HG03432 (cell line): Measurements from ENCODE around the gene PLB1.

ENCODE experiments used
- ATAC-seq: cut with Tn5 transposase; IDR thresholded peaks from one replicate; pipeline ENCODE4 v1.9.1; 2021; ENCODE audit warnings: mild to moderate bottlenecking, moderate library complexity; ENCODE audit not compliant: unreplicated experiment

PLB1 gene, protein sequence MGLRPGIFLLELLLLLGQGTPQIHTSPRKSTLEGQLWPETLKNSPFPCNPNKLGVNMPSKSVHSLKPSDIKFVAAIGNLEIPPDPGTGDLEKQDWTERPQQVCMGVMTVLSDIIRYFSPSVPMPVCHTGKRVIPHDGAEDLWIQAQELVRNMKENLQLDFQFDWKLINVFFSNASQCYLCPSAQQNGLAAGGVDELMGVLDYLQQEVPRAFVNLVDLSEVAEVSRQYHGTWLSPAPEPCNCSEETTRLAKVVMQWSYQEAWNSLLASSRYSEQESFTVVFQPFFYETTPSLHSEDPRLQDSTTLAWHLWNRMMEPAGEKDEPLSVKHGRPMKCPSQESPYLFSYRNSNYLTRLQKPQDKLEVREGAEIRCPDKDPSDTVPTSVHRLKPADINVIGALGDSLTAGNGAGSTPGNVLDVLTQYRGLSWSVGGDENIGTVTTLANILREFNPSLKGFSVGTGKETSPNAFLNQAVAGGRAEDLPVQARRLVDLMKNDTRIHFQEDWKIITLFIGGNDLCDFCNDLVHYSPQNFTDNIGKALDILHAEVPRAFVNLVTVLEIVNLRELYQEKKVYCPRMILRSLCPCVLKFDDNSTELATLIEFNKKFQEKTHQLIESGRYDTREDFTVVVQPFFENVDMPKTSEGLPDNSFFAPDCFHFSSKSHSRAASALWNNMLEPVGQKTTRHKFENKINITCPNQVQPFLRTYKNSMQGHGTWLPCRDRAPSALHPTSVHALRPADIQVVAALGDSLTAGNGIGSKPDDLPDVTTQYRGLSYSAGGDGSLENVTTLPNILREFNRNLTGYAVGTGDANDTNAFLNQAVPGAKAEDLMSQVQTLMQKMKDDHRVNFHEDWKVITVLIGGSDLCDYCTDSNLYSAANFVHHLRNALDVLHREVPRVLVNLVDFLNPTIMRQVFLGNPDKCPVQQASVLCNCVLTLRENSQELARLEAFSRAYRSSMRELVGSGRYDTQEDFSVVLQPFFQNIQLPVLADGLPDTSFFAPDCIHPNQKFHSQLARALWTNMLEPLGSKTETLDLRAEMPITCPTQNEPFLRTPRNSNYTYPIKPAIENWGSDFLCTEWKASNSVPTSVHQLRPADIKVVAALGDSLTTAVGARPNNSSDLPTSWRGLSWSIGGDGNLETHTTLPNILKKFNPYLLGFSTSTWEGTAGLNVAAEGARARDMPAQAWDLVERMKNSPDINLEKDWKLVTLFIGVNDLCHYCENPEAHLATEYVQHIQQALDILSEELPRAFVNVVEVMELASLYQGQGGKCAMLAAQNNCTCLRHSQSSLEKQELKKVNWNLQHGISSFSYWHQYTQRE (N-terminal part only)

DNA sequence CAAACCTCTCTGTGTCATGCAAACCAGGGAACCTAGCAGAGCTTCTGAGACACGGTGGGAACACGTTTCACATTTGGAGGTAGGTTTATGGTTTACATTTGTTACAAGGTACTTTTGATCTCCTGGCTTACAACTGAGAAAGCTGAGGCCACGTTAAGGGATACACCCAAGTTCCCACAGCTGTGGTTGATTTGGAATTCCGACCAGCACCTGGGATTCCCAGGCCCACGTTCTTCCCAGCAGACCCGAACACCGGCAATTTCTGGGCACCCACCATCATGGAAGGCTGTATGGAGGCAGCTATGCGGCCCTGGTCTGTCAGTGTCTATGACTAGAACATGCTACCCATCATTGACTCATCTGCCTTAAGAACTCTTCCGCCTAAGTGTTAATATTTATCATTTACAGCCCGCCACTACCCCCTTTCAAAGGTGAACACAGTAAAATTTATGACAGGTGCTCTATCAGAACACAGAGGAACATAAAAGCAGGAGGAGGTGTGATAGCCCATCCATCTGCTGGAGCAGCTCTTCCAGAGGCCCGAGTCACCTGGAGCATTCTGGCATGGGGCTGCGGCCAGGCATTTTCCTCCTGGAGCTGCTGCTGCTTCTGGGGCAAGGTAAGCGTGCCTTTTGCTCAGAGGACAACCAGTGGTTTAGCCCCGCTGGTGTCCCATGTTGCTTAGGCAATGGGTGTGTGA is at the start of gene PLB1:
TSS of gene PLB1 (plus strand) at position 510 of the 700 bp plus-strand sequence. CDS start at position 565, 55 bp downstream.
- no peak for ATAC-seq

DNA sequence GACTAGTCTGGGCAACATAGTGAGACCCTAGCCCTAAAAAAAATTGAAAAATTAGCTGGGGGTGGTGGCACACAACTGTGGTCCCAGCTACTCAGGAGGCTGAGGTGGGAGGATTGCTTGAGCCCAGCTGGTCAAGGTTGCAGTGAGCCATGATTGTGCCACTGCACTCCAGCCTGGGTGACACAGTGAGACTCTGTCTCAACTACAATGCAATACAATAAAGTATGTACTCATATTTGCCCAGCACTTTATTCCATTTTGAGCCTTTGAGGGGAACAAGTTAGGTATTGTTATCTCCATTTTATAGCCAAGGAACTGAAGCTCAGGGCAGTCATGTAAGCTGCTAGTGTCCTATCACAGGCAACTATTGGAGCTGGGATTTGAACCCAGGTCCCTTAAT is 49.3 kb upstream of the PLB1 start:
- no peak for ATAC-seq

DNA sequence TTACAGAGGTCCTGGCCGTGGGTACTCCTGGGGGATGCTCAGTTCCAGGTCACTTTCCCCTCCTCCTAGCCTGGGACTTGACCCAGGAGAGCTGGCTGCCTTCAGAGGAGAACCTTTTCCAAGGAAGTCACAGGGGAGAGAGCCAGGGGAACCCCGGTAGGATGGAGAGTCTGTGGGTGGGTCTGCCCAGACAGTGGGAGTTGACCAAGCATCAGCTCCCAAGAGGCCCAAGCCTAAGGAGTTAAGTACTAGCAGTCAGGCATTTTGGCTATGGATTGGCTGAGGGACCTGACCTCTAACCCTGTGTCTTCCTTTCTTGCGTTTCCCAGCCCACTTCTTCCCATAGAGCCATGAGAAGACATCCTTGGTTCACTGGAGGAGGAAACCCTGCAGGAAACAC is 48.8 kb upstream of the PLB1 start:
- no peak for ATAC-seq

DNA sequence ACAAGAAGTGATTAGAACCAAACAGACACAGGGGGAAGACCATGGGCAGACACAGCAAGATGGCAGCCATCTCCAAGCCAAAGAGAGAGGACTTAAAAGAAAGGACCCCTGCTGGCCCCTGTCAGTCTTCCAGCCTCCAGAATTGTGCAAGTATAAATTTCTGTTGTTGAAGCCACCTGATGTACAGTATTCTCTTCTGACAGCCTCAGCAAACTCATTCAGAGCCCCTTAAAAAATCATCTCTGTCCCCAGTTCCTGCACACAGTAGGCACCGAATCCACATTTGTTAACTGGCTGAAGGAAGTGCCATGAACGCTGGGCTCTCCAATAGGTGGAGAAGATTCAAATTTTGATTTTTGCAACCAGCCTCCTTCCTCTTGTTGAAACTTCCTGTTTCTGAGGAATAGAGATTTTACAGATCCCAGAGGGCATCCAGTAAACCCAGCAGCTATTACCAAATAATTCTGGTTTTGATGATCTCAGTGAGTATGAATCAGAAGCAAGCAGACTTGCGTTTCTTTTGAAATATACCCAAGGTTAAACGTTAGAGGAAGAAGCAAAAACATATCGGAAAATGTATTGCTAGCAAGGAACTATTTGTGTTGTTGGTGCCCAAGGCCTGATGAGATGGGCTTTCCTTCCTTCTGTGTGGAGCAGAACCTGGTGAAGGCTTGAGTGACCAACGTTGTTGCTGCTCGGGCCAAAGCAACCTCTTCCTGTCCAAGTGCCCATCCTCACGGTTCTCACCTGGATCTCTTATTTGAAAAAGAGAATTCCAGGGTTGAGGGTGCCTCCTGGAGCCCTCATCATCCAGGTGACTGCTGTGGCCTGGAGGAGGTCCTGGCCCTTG is 47.7 kb upstream of the PLB1 start:
- no peak for ATAC-seq

DNA sequence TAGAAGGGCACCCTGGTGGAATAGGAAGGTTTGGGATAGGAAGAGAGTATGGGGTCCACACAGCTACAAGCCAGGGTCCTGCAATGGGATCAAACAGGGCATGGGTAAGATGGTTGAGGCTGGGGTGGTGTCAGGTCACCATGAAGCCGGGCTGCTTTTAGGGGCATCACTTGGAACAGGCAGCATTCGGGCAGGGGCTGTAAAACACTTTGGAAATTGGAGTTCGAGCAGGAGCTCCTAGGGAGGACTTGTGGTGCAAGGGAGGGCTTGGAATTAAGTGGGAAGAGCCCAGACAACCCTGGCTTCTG is 47.1 kb upstream of the PLB1 start:
- ATAC-seq, result no peak

DNA sequence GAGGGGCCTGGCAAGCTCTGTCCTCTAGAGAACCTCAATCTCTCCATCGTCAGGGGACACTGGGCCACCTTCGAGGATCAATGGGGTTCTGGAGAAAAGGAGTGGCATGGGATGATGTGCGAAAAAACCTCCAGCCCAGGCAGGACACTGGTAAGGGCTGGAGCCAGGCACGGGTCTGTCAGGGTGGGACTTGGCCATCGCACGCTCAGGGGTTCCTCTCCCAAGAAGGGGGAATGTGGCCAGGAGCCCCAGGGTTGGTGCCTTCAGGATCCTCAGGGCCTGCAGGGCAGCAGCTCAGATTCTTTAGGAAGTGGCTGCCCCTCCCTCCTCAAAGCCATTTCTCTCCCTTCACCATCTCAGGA is 46.8 kb upstream of the PLB1 start:
- no peak for ATAC-seq

DNA sequence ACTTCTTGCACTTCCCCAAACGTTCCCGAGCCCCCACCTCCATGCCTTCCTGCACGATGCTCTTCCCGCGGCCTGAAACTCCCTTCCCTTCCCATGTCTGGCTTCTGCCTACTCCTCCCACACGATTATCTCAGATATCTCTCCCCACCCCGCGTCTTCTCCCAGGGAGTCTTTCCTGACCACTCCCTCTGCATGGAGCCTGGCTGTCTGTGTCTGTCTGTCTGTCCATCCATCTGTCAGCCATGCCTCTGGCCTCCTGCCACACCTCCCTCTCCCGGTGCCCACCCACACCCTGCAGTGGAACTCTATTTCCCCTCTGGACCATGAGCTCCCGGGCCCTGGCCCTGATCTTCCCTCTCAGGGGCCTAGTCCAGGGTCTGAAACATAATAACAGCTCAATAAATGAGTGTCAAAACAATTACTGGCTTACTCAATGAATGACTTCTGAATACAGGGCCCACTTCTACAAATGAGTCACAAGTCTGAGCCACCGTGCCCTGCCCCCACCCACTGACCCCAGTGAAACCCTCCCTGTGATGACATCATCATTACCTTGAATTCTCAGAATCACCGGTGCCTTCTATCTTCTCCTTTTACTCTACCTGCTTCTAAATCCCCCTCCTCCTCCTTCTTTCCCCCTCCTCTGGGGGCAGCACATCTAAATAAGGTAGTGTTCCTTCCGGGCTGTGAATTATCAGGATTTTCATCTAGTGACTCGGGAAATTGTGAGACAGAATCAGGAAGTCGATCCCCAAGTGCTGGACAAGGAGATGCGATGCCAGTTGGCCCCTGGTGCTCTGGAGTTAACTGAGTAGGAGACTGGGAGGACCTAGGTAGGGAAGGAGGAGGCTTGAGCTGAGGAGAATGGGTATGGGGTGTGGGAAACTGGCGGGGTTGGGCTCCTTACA is 46.1 kb upstream of the PLB1 start:
- no peak for ATAC-seq

DNA sequence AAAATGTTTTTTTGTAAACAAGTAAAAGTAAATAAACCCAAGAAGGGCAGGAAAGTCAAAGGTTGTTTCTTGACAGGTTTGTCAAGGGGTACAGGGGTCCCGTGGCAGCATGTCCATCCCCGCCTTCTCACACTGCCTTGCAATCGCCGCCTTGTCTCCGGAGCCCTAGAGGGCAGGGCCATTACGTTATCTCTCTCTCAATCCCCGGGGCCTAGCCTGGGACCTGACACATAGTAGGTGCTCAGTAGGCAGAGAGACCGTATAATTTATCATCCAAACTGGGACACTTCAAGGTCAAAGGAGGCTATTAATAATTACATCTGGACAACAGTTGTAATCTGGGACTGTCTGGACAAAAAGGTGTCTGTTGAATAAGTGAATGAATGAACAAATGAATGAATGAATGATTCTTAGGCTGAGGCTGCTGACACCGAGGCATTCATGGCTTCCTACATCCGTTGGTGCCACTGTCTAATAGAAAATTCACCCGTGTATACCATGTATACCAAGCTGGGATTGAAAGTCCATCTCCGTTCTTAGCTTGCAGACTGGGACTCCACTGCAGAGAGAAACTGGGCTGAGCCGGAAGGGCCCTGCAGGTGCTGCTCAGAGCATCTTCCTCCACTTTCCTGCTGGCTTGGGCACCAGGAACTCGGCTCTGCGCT is 44.8 kb upstream of the PLB1 start:
- ATAC-seq, result no peak

DNA sequence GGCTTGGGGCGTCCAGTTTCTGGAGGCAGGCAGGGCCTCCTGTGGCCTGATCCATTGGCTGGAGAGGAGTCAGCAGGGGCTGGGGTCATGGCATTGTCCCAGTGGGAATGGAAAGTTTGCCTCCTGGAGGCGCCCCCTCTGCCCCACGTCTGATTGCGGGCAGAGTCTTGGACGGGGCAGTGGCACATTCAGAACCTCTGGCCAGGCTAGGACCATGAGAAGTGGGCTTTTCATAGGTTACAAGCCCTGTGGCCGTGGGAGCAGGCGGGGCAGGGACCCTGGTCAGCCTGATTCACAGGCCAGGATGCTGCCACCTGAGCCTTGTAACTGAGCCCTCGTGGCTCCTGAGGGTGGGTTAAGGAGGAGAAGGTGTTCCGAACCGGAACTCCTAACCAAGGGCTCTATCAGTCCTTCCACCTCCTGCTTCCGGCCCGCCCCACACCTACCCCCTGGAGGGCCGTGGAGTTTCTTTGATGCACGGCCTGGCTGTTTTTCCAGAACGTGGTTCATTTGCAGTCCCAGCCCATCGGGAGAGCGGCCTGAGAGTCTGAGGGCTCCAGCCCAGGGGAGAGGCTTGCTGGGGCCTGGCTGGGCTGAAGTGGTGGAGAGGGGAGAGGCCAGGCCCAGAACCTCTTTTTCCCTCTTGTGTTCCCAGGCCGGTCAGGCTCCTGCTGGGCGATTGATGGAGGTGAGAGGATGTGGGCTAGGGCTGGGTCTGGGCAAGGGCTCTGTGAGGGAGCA is 43.9 kb upstream of the PLB1 start:
- no peak for ATAC-seq

DNA sequence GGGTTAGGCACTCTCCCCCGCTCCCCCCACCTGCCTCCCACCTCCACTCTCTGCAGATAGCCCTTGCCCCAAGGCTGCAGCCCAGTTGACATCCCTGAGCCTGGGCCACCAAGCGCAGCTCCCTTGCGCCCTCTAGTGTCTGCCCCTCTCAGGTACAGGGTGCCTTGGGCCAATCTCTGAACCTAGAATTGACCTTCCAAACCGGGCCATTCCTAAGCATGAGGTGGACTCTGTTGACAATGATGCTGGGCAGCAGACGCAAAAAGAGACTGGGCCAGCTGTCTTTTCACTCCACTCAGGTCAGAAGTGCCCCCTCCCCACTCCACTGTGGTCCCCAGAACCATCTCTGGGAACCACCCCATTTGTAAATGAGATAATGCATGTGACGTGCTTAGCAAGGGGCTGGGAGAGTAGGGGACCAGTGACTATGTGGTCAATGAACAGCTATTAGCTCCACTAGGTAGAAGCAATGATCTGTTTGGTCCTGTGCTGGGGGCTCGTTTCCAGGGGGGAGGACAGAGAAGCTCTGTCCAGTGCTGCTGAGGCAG is 43.3 kb upstream of the PLB1 start:
- no peak for ATAC-seq

DNA sequence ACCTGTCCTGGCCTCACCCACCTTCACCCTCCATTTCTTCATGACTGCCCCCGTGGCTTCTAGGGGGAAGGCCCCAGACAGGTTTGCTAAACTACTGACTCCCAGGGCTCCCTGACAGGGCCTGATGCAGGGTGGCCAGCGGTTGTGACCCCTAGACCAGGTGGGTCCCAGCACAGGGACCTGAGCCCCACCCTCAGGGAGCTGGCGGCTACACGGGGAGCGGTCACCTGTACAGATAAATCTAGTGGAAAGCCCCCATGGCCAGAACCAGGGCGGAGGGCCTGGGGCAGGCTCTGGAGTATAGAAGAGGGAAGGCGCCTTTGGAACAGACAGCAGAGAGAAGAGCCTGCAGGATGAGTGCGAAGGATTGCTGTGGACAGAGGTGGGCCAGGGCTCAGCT is 42.5 kb upstream of the PLB1 start:
- ATAC-seq, result no peak

DNA sequence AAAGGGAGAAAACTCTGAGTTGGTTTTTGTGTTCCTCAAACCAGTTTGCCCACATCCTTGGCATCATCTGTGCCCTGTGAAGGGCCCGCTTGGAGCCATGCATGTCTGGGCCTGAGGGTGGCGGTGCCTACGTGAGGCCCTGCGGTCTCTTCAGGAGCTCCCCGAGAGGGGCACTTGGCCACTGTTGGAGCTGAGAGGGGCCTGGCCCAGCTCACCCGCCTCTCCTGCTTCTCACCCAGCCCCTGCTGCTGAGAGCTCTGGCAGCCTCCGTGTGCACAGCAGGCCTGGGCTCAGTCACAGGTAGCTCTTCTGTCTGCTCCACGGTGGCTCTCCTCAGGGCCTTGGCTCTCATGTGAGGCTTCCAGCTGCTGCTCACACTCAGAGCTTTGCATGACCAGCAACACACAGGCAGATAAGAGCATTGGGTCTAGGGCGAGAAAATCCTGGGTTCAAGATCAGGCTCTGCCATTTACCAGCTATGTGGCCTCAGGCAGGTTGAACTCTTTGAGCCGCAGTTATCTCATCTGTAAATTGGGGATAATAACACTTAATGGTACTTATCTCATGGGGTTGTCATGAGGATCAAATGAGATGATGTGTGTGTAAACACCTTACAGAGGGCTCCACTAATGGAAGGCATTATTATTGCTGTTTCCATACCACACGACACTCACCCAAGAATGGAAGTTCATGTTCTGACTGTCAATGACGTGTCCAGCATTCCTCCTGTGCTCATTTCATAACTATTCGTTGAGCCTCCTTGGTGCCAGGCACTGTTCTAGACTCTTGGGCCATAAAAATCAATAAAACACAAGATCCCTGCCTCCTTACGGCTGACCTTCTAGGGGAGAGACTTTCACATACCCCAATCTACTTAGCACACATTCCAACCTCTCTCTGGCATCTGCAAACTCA is 41.6 kb upstream of the PLB1 start:
- no peak for ATAC-seq

DNA sequence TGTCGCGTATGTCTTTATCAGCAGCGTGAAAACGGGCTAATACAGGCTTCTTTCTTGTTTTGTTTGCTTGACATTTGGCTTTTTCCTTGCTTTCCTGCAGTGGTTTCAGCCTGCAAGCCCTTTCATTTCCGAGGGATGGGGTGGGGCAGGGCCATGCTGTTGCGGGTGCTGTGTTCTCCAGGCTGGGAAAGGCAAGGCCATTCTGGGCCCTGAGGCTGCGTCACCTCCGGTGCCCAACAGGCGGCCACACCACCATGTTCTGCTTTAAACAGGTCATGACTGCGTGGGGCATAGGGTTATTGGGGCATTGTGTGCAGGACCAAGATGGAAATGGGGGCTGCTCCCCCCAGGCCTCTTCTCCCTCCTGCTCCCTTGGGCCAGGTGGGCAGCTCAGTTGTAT is 38.6 kb upstream of the PLB1 start:
- no peak for ATAC-seq

DNA sequence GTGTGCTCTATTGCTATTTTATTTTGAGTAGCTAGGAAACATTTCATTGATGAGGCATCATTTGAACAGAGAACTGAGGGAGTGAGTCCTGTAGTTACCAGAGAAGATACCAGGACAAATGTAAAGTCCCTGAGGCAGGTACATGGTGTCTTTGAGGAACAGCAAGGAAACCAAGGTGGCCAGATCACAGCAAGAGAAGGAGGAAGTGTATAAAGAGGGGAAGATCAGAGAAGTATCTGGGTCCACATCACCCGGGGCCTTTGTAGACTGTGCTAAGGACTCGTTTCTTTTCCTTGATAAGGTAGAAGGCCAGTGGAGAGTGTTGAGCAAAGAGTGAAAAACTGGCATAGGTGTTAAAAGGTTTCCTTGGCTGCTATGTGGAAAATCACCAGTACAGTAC is 34.8 kb upstream of the PLB1 start:
- no peak for ATAC-seq

DNA sequence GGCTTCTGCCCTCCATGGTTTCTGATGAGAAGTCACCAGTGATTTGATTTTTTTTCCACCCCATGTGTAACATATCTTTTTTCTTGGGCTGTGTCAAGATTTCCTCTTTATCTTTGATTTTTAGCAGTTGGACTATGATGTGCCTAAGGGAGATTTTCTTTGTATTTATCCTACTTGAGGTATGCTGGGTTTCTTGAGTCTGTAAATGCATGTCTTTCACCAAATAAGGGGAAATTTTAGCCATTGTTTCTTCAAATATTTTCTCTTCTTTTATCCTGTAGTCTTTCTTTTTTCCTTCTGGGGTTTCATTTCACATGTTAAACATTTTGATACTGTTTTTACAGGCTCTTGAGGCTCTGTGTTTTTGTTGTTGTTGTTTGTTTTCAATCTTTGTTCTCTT is 33.7 kb upstream of the PLB1 start:
- no peak for ATAC-seq

DNA sequence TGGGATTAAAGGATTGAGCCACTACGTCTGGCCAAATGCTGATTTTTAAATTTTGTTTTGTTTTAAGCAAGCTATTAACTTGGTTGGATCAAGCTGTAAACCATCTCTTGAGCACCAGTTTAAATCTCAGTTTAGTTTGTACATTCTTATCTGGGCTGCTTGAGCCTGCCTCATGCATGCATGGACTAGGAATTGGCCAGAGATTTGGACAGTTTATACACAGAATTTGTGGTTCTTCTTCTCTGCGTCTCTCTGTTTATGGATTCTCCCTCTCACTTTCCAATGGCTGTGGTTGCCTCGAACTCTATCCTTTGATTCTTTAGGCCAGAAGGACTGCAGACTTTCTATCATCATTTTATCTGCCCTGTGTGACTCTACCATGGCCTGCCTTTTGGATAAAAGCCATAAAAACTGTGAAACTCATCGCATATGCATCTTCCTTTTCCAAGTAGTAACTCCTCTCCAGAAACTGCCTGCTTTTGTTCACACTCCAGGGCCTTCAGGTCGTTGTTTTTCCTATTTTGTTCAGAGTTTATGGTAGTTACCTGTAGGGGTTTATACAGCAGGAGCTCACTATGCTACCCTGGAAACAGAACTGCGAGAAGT is 32.5 kb upstream of the PLB1 start:
- no peak for ATAC-seq
